ENCODE measurements around the gene CBLL1. TPM values are rescaled to one million over a fixed set of nuclear protein-coding genes. Genes with fewer than 3 reads are reported as not detected.

The CBLL1 gene
- polyA plus RNA-seq, 1 of the 3 experiments (the other 2 are of a cell fraction): 28.8 TPM

- H3K36me3 ChIP-seq (replicated peaks in 1 of 2; ENCODE audit: control insufficient read depth in 1 of 2, insufficient read depth in 2 of 2, low read length in 1 of 2): no peaks in the 10 kb centered on the region
- no peaks in the 10 kb centered on the region for H3K4me1 ChIP-seq (ENCODE audit: control insufficient read depth in 1 of 2, insufficient read depth in 2 of 2, low read depth in 1 of 2, low read length in 1 of 2)
- no peak for TF ChIP-seq RXRA (IDR thresholded peaks at IDR 0.05; ENCODE audit: borderline replicate concordance, low read depth)
- TF ChIP-seq GABPA (IDR thresholded peaks at IDR 0.05; ENCODE audit: low read depth): no peak
- no peak for TF ChIP-seq PBX3 (IDR thresholded peaks at IDR 0.05)
- TF ChIP-seq FOSL2 (IDR thresholded peaks at IDR 0.05; ENCODE audit: borderline replicate concordance, low read depth): no peak
- TF ChIP-seq NRF1 (IDR thresholded peaks at IDR 0.05; ENCODE audit: low read depth, low read length): no peak
- no peak for TF ChIP-seq USF1 (IDR thresholded peaks at IDR 0.05; ENCODE audit: borderline replicate concordance, low read depth)
- TF ChIP-seq ELF1 (IDR thresholded peaks at IDR 0.05): no peak
- TF ChIP-seq ZBTB33 (IDR thresholded peaks at IDR 0.05; ENCODE audit: borderline replicate concordance, low read depth): no peak
- no peak for TF ChIP-seq RAD21 (IDR thresholded peaks at IDR 0.05; ENCODE audit: low read length)
- no peak for TF ChIP-seq CTCF (IDR thresholded peaks at IDR 0.05)
- TF ChIP-seq REST (IDR thresholded peaks at IDR 0.05; ENCODE audit: low read depth, low read length): no peak
- no peak for TF ChIP-seq EZH2phosphoT487 (IDR thresholded peaks at IDR 0.05; ENCODE audit: borderline replicate concordance, low read depth)
- TF ChIP-seq YY1 (IDR thresholded peaks at IDR 0.05; ENCODE audit: low read depth): no peak
- no peak for TF ChIP-seq FOXJ3 (CRISPR knock-in tag; IDR thresholded peaks at IDR 0.05)
- no peak for TF ChIP-seq RFX5 (IDR thresholded peaks at IDR 0.05; ENCODE audit: low read length)
- no peak for TF ChIP-seq EP300 (IDR thresholded peaks at IDR 0.05; ENCODE audit: borderline replicate concordance in 1 of 2, low read depth in 1 of 2, low read length in 1 of 2)
- no peaks in the 10 kb centered on the region for H3K9me3 ChIP-seq
- no peak for DNase-seq
- no peaks in the 10 kb centered on the region for H3K27me3 ChIP-seq (ENCODE audit: insufficient read depth)
- no peaks in the 10 kb centered on the region for H3F3A ChIP-seq (replicated peaks; ENCODE audit: insufficient read depth)
- ChIA-PET POLR2A (no interaction called here), CTCF (interaction anchor here (0.7 to 8.0 kb wide), 21 partner anchors 13 to 780 kb away, joined by 3 to 92 read pairs (median 3); partner anchors contain the start of genes BCAP29 and CBLL1)
- H3K79me2 ChIP-seq (ENCODE audit: insufficient read depth): no peaks in the 10 kb centered on the region
- 66% methylated on average over 3 of the region's 3 CpGs for WGBS (ENCODE audit: low lambda C conversion rate)
- no peak overlapping the region for H3K4me2 ChIP-seq
- H3K9ac ChIP-seq: no peak overlapping the region
- H3K27ac ChIP-seq (ENCODE audit: low read depth in 2 of 2, low read length in 1 of 2): no peak overlapping the region
- no peaks in the 10 kb centered on the region for H3K9me2 ChIP-seq
- H2AFZ ChIP-seq (ENCODE audit: low read depth): no peak overlapping the region
- H4K20me1 ChIP-seq (ENCODE audit: insufficient read depth): no peaks in the 10 kb centered on the region
- no peak overlapping the region for H3K4me3 ChIP-seq (ENCODE audit: low read depth in 2 of 2, low read length in 1 of 2)
Measured at GRCh38 chr7:107726356-107727130, 17.4 kb upstream of the CBLL1 start.

Data from SK-N-SH (cell line).